Adipocyte (in vitro differentiated cells): ENCODE results near the gene PCYT2.

Experiments used
- DNase-seq: peaks from one replicate; pipeline ENCODE4 v3.0.0-alpha.2; 2015; ENCODE audit warnings: low read depth
- H3K27me3 ChIP-seq: replicated peaks from 2 replicates; pipeline ENCODE4 v1.7.0; 2013; ENCODE audit warnings: mild to moderate bottlenecking, low read length, moderate library complexity; ENCODE audit not compliant: control insufficient read depth, insufficient read depth
- H3K36me3 ChIP-seq: 2 replicates; pipeline ENCODE4 v1.7.0; 2013; ENCODE audit warnings: low read length, mild to moderate bottlenecking, moderate library complexity; ENCODE audit not compliant: control insufficient read depth, insufficient read depth, severe bottlenecking
- H3K4me1 ChIP-seq: 2 replicates; pipeline ENCODE4 v1.7.0; 2013; ENCODE audit warnings: mild to moderate bottlenecking, low read length, moderate library complexity; ENCODE audit not compliant: control insufficient read depth, insufficient read depth
- H3K4me3 ChIP-seq: 2 replicates; pipeline ENCODE4 v1.7.0; 2013; ENCODE audit warnings: mild to moderate bottlenecking, low read length, moderate library complexity
- H3K9ac ChIP-seq: 2 replicates; pipeline ENCODE4 v1.7.0; 2013; ENCODE audit warnings: mild to moderate bottlenecking, low read length, moderate library complexity
- H3K9me3 ChIP-seq: 2 replicates; pipeline ENCODE4 v1.7.0; 2013; ENCODE audit warnings: mild to moderate bottlenecking, low read length, moderate library complexity; ENCODE audit not compliant: control insufficient read depth

PCYT2 gene

GRCh38 chr17:81930142-81931125, 19.2 kb upstream of the PCYT2 start:
- DNase-seq = peak; percentile 28

GRCh38 chr17:81929253-81930141, 18.3 kb upstream of the PCYT2 start:
- Histone ChIP-seq H3K36me3 (no peaks in the 10 kb centered on the region), H3K27me3 (no peaks in the 10 kb centered on the region), H3K4me1 (peaks cover 13% of the 10 kb centered on the region), H3K9ac (no peak overlapping the region), H3K9me3 (no peaks in the 10 kb centered on the region), H3K4me3 (no peak overlapping the region)
- DNase-seq = no peak

More at GRCh38 chr17:81930142-81931125, 19.2 kb upstream of the PCYT2 start:
- Histone ChIP-seq H3K4me1 (peaks cover 7% of the 10 kb centered on the region), H3K27me3 (no peaks in the 10 kb centered on the region), H3K9me3 (no peaks in the 10 kb centered on the region), H3K9ac (no peak overlapping the region), H3K36me3 (no peaks in the 10 kb centered on the region), H3K4me3 (no peak overlapping the region)

GRCh38 chr17:81928544-81929252, 17.5 kb upstream of the PCYT2 start:
- Histone ChIP-seq H3K4me3 (peak overlapping the region; percentile 78), H3K9ac (peak overlapping the region; percentile 77), H3K36me3 (no peaks in the 10 kb centered on the region), H3K4me1 (peaks cover 21% of the 10 kb centered on the region), H3K27me3 (no peaks in the 10 kb centered on the region), H3K9me3 (no peaks in the 10 kb centered on the region)
- peak; percentile 46 for DNase-seq

- peak within 1 kb of the TSS; percentile 87 for H3K9ac ChIP-seq
- H3K4me3 ChIP-seq = peak within 1 kb of the TSS; percentile 85
- H3K9me3 ChIP-seq = no peaks in the 10 kb centered on the region
- peak; percentile 98 for DNase-seq
- H3K4me1 ChIP-seq = peaks cover 27% of the 10 kb centered on the region
- H3K36me3 ChIP-seq = no peaks in the 10 kb centered on the region
- H3K27me3 ChIP-seq = no peaks in the 10 kb centered on the region
These were observed 16.7 kb upstream of the PCYT2 start, which contains the start of gene MAFG for GRCh38 chr17:81927653-81928543. TSS of gene MAFG (minus strand) at chr17:81927735. CDS start at chr17:81923185, 4,550 bp downstream.

- Histone ChIP-seq H3K9me3 (no peaks in the 10 kb centered on the region), H3K4me3 (peak overlapping the region; percentile 85), H3K4me1 (peaks cover 30% of the 10 kb centered on the region), H3K27me3 (no peaks in the 10 kb centered on the region), H3K36me3 (peaks cover 5% of the 10 kb centered on the region), H3K9ac (peak overlapping the region; percentile 87)
- DNase-seq = no peak
These were observed 16.0 kb upstream of the PCYT2 start for GRCh38 chr17:81927152-81927652.

- Histone ChIP-seq H3K27me3 (no peaks in the 10 kb centered on the region), H3K4me3 (peak overlapping the region; percentile 85), H3K4me1 (peaks cover 33% of the 10 kb centered on the region), H3K9ac (peak overlapping the region; percentile 87), H3K9me3 (no peaks in the 10 kb centered on the region), H3K36me3 (peaks cover 9% of the 10 kb centered on the region)
- peak; percentile 91 for DNase-seq
These were observed 15.4 kb upstream of the PCYT2 start for GRCh38 chr17:81926451-81927151.

- no peak for DNase-seq
- H3K36me3 ChIP-seq = peaks cover 9% of the 10 kb centered on the region
- H3K9ac ChIP-seq = peak overlapping the region; percentile 87
- H3K27me3 ChIP-seq = no peaks in the 10 kb centered on the region
- peak overlapping the region; percentile 85 for H3K4me3 ChIP-seq
- no peaks in the 10 kb centered on the region for H3K9me3 ChIP-seq
- H3K4me1 ChIP-seq = peaks cover 36% of the 10 kb centered on the region
These were observed 14.8 kb upstream of the PCYT2 start for GRCh38 chr17:81925860-81926450.

GRCh38 chr17:81924557-81925532, 13.6 kb upstream of the PCYT2 start:
- Histone ChIP-seq H3K9me3 (no peaks in the 10 kb centered on the region), H3K36me3 (peaks cover 14% of the 10 kb centered on the region), H3K4me1 (peaks cover 37% of the 10 kb centered on the region), H3K4me3 (no peak overlapping the region), H3K9ac (peak overlapping the region; percentile 79), H3K27me3 (no peaks in the 10 kb centered on the region)
- no peak for DNase-seq
